NCI-H1436 (cell line): ENCODE results near the gene TBC1D9.

Source experiments
- DNase-seq: peaks from one replicate; lab custom pipeline; 2025; lab: John Stamatoyannopoulos, UW

The TBC1D9 gene

GRCh38 chr4:140617499-140618248, 138.5 kb downstream of the TBC1D9 start:
- no peak for DNase-seq

DNA sequence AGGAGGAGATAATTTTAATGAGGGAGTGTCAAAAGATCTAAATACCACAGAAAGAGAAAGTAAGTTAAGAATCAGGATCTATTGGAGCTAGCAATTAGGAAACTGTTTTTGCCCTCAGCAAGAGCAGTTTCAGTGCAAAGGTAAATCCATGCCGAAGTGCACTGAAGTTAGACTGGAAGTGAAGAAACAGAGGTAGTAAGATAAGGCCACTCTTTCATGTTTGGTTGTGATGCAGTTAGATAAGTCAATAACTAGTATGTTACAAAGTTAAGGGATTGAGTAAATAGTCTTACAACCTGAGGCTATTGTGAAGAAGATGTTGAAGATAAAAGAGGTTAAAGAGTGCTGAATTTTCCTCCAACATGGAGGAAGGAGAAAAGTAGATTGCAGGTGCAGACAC, 140.7 kb downstream of the TBC1D9 start:
- no peak for DNase-seq

DNA sequence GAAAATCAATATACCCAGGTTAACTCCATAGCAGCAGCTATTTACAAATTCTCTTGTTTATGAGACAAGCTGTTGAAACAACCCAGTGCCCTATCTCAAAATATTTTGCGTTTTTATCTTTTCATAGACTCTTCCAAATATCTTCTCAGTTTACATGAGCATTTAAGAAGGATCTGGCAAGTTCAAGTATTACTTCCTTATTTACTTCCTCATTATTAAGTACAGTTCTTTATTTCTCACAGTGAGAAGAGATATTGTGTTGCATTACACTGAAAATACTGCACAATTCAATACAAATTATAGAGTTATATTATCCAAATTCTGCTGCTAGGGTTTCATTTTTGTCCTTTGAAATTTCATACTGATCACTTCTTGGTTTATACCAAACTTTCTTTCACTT, 143.8 kb downstream of the TBC1D9 start:
- DNase-seq, result no peak

DNA sequence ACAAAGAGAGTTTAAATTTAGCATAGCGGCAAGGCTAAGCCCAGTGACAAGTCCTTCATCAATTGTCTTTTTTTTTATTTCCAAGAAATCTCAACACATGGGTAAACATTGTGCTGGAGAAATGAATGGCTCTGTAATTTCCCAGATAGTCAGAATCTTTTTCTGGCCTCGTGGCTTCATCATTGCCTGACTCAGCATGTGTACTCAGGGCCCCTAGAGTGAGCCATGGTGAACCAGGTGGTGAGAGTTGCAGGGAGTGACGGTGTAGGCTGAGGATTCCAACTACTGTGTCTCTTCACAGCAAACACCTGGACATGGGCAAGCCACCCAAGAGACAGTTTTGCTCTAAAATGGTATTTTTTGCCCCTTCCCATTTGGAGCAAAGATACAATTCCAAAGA, 144.3 kb downstream of the TBC1D9 start:
- DNase-seq, result no peak

DNA sequence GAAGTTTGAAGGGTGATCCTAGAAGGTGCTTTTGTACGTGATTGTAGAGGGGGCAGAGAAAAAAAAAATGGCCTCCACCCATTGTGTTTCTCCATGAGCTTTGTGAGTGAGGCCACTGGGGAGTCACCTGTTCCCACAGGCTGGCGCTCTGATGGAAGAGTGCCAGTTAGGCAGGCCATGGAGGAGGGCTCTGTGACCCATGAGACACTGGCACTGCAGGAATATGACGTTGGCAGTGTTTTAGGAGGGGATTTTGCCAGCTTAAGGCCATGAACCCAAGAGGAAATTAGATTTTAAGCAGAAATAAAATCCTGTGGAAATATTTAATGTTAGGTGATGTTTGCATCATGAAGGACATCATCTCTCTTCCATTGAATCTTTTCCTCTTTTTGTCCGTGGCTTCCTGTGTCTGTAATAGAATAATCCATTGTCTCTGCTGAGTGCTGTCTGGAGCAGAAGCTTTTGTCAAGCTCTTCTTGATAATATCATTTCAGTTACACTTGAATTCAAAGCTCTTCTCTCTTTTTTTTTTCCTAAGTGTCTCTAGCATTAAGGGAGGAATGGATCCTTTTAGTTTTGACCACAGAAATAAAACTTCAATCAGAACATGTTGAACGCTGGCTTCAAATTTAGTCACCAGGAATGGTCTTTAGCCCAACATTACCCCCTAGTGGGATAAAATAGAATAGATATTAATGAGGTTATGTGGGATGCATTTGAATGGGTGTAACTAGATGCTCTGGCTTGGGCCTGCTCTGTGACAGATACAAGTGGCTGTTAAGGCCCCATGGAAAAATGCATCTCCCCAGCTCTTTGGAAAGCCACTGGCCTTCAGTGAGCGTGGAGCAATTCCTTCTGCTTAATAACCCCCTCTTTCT, 146.4 kb downstream of the TBC1D9 start:
- DNase-seq, result peak; percentile 57

GRCh38 chr4:140607852-140608251, 148.3 kb downstream of the TBC1D9 start:
- DNase-seq, result no peak

DNA sequence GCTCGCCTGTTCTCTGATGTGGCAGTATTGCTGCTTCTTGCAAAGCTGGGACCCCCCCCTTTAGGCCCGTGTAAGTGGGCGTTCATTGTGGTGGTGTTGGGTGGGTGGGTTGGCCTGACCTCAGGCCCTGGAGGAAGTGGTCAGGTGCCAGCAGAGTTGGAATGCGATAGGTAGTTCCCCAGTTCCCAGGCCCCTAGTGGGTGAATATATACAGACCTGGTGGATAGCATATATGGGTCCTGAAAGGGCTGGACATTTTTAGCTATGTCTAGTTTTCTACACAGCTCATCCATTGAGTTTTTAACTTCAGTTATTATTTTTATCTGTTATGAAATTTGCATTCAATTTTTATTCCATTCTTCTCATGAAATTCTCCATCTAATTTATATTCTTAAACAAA, 151.6 kb downstream of the TBC1D9 start:
- no peak for DNase-seq

DNA sequence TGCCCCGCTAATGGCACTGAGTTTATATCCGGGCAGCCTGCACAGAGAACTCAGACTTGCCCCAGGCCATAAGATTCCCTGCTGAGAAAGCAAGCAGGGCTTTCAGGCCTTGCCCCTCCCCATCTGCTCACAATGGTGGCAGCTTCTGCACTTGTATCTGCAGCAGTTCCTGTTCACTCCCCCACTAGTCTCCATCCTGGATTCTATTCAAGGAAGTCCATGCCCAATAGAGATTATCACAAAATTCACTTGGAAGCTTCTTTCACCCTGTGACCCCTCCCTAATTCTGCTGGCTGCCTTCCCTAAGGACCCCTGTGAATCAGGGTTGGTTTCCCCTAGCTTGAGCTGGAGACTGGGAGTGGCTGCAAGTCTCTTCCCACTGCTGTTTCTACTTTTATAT, 152.9 kb downstream of the TBC1D9 start:
- DNase-seq, result no peak

GRCh38 chr4:140602714-140603113, 153.5 kb downstream of the TBC1D9 start:
- no peak for DNase-seq

DNA sequence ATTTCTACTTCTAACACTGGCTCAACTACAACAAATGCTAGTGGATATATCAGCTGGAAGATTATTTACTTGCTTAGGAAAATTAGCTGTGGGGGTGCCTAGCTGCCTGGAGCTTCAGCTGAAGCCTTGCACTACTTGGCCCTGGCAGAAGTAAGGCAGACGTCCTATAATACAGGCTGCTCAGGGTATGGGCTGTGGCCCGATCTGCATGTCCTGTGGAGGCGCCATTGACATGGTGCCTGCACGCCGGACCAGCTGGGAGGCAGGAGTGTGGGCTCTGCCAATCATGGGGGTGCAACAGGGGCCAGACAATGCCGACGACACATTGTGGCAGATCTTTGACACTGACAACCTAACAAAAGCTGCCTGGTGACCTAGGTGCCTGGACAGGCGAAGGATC, 155.8 kb downstream of the TBC1D9 start:
- no peak for DNase-seq

DNA sequence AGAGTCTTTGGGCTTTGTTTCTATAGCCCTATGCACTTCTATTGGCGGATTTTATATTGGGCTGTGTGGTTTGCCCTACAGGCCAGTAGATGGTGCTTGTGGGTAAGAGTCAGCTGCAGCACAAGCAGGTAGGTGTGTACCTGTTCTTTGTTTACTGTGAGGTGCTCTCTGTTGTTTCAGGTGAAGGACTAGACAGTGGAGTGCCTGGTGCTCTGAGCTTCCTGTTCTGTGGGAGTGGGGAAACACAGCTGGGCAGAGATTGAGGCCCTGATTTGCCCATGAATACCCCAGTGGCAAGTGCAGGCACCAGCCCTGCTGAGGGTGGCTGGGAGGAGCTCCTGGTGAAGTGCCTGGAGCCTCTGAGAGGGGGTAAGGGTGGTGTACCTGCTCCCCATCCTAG, 161.1 kb downstream of the TBC1D9 start:
- peak; percentile 32 for DNase-seq

- no peak for DNase-seq
Measured at GRCh38 chr4:140584439-140584838, 171.7 kb downstream of the TBC1D9 start.

DNA sequence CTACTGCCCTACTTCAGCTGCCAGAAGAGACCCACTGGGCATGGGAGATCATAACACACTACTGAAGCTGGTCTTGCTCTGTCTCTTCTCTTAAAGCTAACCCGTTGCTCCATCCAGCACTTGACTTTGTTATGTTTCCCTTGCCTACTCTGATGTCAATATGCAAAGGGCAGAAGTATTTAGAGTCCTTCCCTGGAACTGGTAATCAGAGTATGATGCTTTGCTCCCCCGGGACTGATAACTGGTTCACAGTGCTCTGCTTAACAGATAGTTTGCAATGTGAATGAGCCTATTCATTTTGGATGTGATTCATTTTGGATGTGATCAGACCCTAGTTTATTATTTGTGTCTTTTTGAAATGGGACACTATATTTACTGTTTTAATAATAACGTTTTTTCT, 175.1 kb downstream of the TBC1D9 start:
- no peak for DNase-seq

DNA sequence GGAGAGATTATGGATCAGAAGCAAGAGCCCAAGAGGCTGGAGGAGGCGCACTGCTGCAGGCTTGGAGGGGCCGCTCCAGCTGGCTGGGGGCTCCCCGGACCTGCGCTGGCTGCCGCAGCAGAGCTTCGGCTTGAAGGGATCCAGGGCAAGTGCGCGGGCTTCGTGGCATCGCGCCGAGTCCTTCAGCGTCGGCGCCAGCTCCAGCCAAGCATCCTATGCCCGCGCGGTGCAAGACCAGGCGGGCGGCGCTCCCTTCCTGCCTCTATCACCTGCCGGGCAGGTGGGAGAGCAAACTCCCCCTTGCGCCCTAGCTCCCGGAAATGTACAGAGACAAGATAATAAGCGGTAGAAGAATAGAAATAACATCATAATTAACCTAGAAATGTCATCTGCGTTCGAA, 176.9 kb downstream of the TBC1D9 start:
- no peak for DNase-seq

- no peak for DNase-seq
Measured at GRCh38 chr4:140575489-140575888, 180.7 kb downstream of the TBC1D9 start.

DNA sequence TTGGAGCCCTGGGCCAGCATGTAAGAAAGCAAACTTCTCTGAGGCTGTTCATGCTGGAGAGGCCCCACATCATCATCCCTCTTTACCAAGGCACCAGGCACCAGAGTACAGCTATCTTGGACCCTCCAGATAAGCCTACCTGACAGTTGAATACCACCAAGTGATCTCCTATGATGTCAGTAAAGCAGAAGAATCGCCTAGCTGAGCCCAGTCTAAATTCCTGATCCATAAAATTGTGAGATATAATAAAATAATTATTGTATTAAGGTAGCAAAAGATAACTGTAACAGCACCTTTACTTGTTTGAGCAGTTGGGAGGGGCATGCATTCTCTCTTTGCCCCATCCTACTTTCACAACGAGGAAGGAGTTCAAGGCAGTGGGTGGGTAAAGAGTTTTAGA, 184.6 kb downstream of the TBC1D9 start:
- DNase-seq, result no peak
